Measurements from ENCODE around the gene PCDHGC3. TPM values are rescaled to one million over a fixed set of nuclear protein-coding genes. Genes with fewer than 3 reads are reported as not detected.
"Not testable (repeated sequence)": the region's sequence is repeated elsewhere in the genome, so short reads cannot be mapped to it uniquely, and the experiment has no call there.

PCDHGC3 gene
- not detected for total RNA-seq

- Mint-ChIP-seq H3K9me3 (ENCODE audit: low read depth) (no peaks in the 10 kb centered on the region), H3K4me3 (peak within 1 kb of the TSS; percentile 55), H3K27me3 (peaks cover 70% of the 10 kb centered on the region), H3K36me3 (no peaks in the 10 kb centered on the region), H3K27ac (peak within 1 kb of the TSS; percentile 15), H3K4me1 (peaks cover 26% of the 10 kb centered on the region)
- DNase-seq = peak; percentile 43
- CTCF ChIA-PET = interaction anchor here (1.5 to 1.8 kb wide), 2 partner anchors 17 to 37 kb away, joined by 3 to 5 read pairs; no protein-coding TSS in a partner anchor
- peak; percentile 51 for ATAC-seq
Observed at GRCh38 chr5:141475625-141476131, at the start of gene PCDHGC3. TSS of gene PCDHGC3 (plus strand) at chr5:141475966. CDS start at chr5:141476117, 151 bp downstream.

- CTCF ChIA-PET = no interaction called here
- Mint-ChIP-seq H3K4me1 (peaks cover 5% of the 10 kb centered on the region), H3K36me3 (peaks cover 4% of the 10 kb centered on the region), H3K27ac (no peak overlapping the region), H3K9me3 (ENCODE audit: low read depth) (peaks cover 14% of the 10 kb centered on the region), H3K4me3 (no peak overlapping the region), H3K27me3 (peaks cover 60% of the 10 kb centered on the region)
- DNase-seq (no peak), ATAC-seq (no peak)
Observed at GRCh38 chr5:141427783-141428426, 47.9 kb upstream of the PCDHGC3 start.

GRCh38 chr5:141430332-141431113 lies 45.2 kb upstream of the PCDHGC3 start, which contains the start of gene PCDHGA12:
TSS of gene PCDHGA12 (plus strand) at chr5:141430507. CDS start at chr5:141430760, 253 bp downstream.
- peaks cover 52% of the 10 kb centered on the region for H3K27me3 Mint-ChIP-seq
- peak within 1 kb of the TSS; percentile 69 for H3K27ac Mint-ChIP-seq
- no peak for ATAC-seq
- H3K4me3 Mint-ChIP-seq = peak within 1 kb of the TSS; percentile 43
- H3K9me3 Mint-ChIP-seq (ENCODE audit: low read depth) = peaks cover 18% of the 10 kb centered on the region
- peaks cover 6% of the 10 kb centered on the region for H3K36me3 Mint-ChIP-seq
- no peak for DNase-seq
- H3K4me1 Mint-ChIP-seq = peaks cover 5% of the 10 kb centered on the region
- CTCF ChIA-PET = interaction anchor here (0.7 to 2.2 kb wide), 19 partner anchors 10 to 134 kb away, joined by 3 to 23 read pairs (median 3); partner anchors contain the start of genes PCDHGA1, PCDHGA10, PCDHGA11 and PCDHGA6

- H3K27ac Mint-ChIP-seq = no peak overlapping the region
- CTCF ChIA-PET = interaction anchor here (1.0 to 2.2 kb wide), 8 partner anchors 11 to 101 kb away, joined by 3 to 23 read pairs (median 5); partner anchors contain the start of genes PCDHGA1, PCDHGA11, PCDHGB5 and PCDHGB7
- DNase-seq (no peak), ATAC-seq (no peak)
- H3K4me3 Mint-ChIP-seq = peak overlapping the region; percentile 29
- peaks cover 5% of the 10 kb centered on the region for H3K4me1 Mint-ChIP-seq
- H3K9me3 Mint-ChIP-seq (ENCODE audit: low read depth) = peaks cover 18% of the 10 kb centered on the region
- H3K27me3 Mint-ChIP-seq = peaks cover 47% of the 10 kb centered on the region
- peaks cover 6% of the 10 kb centered on the region for H3K36me3 Mint-ChIP-seq
Observed at GRCh38 chr5:141431286-141431685, 44.5 kb upstream of the PCDHGC3 start.

- ATAC-seq, DNase-seq, H3K4me3 Mint-ChIP-seq, CTCF ChIA-PET, H3K4me1 Mint-ChIP-seq, H3K36me3 Mint-ChIP-seq: not testable (repeated sequence)
- peaks cover 18% of the 10 kb centered on the region for H3K9me3 Mint-ChIP-seq (ENCODE audit: low read depth)
- H3K27me3 Mint-ChIP-seq = peaks cover 46% of the 10 kb centered on the region
- peak overlapping the region; percentile 5 for H3K27ac Mint-ChIP-seq
Observed at GRCh38 chr5:141432308-141432707, 43.5 kb upstream of the PCDHGC3 start.

- H3K4me1 Mint-ChIP-seq, H3K4me3 Mint-ChIP-seq, ATAC-seq, DNase-seq, CTCF ChIA-PET, H3K36me3 Mint-ChIP-seq, H3K27ac Mint-ChIP-seq: not testable (repeated sequence)
- peaks cover 18% of the 10 kb centered on the region for H3K9me3 Mint-ChIP-seq (ENCODE audit: low read depth)
- peaks cover 46% of the 10 kb centered on the region for H3K27me3 Mint-ChIP-seq
Observed at GRCh38 chr5:141432726-141433125, 43.0 kb upstream of the PCDHGC3 start.

- CTCF ChIA-PET = no interaction called here
- H3K4me3 Mint-ChIP-seq = no peak overlapping the region
- no peak for ATAC-seq
- peaks cover 5% of the 10 kb centered on the region for H3K4me1 Mint-ChIP-seq
- DNase-seq = no peak
- peaks cover 6% of the 10 kb centered on the region for H3K36me3 Mint-ChIP-seq
- H3K27ac Mint-ChIP-seq = no peak overlapping the region
- H3K9me3 Mint-ChIP-seq (ENCODE audit: low read depth) = peaks cover 14% of the 10 kb centered on the region
- H3K27me3 Mint-ChIP-seq = peaks cover 38% of the 10 kb centered on the region
Observed at GRCh38 chr5:141434006-141434405, 41.8 kb upstream of the PCDHGC3 start.

GRCh38 chr5:141437221-141437620 lies 38.5 kb upstream of the PCDHGC3 start:
- Mint-ChIP-seq H3K36me3 (peaks cover 3% of the 10 kb centered on the region), H3K4me3 (no peak overlapping the region), H3K27ac (no peak overlapping the region), H3K27me3 (peaks cover 18% of the 10 kb centered on the region), H3K9me3 (ENCODE audit: low read depth) (peaks cover 3% of the 10 kb centered on the region), H3K4me1 (no peaks in the 10 kb centered on the region)
- CTCF ChIA-PET = interaction anchor here (0.7 to 1.5 kb wide), 4 partner anchors 20 to 127 kb away, joined by 3 to 4 read pairs (median 3); partner anchors contain the start of gene PCDHGB7
- DNase-seq = no peak
- no peak for ATAC-seq

GRCh38 chr5:141439411-141440141 lies 36.2 kb upstream of the PCDHGC3 start:
- Mint-ChIP-seq H3K27me3 (peaks cover 6% of the 10 kb centered on the region), H3K9me3 (ENCODE audit: low read depth) (no peaks in the 10 kb centered on the region), H3K36me3 (no peaks in the 10 kb centered on the region), H3K27ac (no peak overlapping the region), H3K4me3 (no peak overlapping the region), H3K4me1 (no peaks in the 10 kb centered on the region)
- CTCF ChIA-PET = no interaction called here
- no peak for DNase-seq
- ATAC-seq = no peak

GRCh38 chr5:141440341-141440740 lies 35.4 kb upstream of the PCDHGC3 start:
- DNase-seq (no peak), ATAC-seq (no peak)
- H3K27ac Mint-ChIP-seq = no peak overlapping the region
- CTCF ChIA-PET = no interaction called here
- H3K27me3 Mint-ChIP-seq = peaks cover 6% of the 10 kb centered on the region
- no peak overlapping the region for H3K4me3 Mint-ChIP-seq
- H3K9me3 Mint-ChIP-seq (ENCODE audit: low read depth) = no peaks in the 10 kb centered on the region
- H3K36me3 Mint-ChIP-seq = no peaks in the 10 kb centered on the region
- H3K4me1 Mint-ChIP-seq = no peaks in the 10 kb centered on the region

GRCh38 chr5:141441571-141442170 lies 34.1 kb upstream of the PCDHGC3 start:
- H3K36me3 Mint-ChIP-seq = no peaks in the 10 kb centered on the region
- no peak for ATAC-seq

GRCh38 chr5:141465351-141465750 lies 10.4 kb upstream of the PCDHGC3 start:
- DNase-seq (no peak), ATAC-seq (no peak)
- Mint-ChIP-seq H3K4me1 (no peaks in the 10 kb centered on the region), H3K27me3 (peaks cover 3% of the 10 kb centered on the region), H3K36me3 (no peaks in the 10 kb centered on the region), H3K9me3 (ENCODE audit: low read depth) (no peaks in the 10 kb centered on the region), H3K27ac (no peak overlapping the region), H3K4me3 (no peak overlapping the region)
- CTCF ChIA-PET = interaction anchor here (1.2 kb wide), 1 partner anchor 24 kb away, joined by 4 read pairs; the partner anchor contains the start of gene PCDHGC5

More at GRCh38 chr5:141441571-141442170, 34.1 kb upstream of the PCDHGC3 start:
- DNase-seq = no peak
- no peak overlapping the region for H3K27ac Mint-ChIP-seq
- no peaks in the 10 kb centered on the region for H3K4me1 Mint-ChIP-seq
- H3K4me3 Mint-ChIP-seq = no peak overlapping the region
- CTCF ChIA-PET = no interaction called here
- no peaks in the 10 kb centered on the region for H3K9me3 Mint-ChIP-seq (ENCODE audit: low read depth)
- H3K27me3 Mint-ChIP-seq = peaks cover 5% of the 10 kb centered on the region

Data from activated CD8-positive, alpha-beta memory T cell treated with anti-CD3 and anti-CD28 coated beads, Interleukin-2, amount 10 ng/mL, durations not matched to agents 7 days and 5 days (primary cell).